NCI-H187 (cell line): ENCODE measurements around the gene SLC17A9.
A peak's percentile ranks its signal among the peaks of the same experiment; 100 is the strongest.

Experiments used
- DNase-seq, 2 experiments: peaks; one replicate each; lab custom pipeline; 2025; lab: John Stamatoyannopoulos, UW

SLC17A9 gene

GRCh38 chr20:62938105-62938888 is 14.2 kb upstream of the SLC17A9 start, which contains the start of gene GID8:
GID8 (plus strand) TSS chr20:62938147; CDS start chr20:62941503, 3,356 bp downstream.
- no peak for DNase-seq

- no peak for DNase-seq
Observed at GRCh38 chr20:62940875-62941274, 11.6 kb upstream of the SLC17A9 start.

GRCh38 chr20:62941792-62942191 is 10.7 kb upstream of the SLC17A9 start:
- no peak for DNase-seq

GRCh38 chr20:62942456-62942855 is 10.1 kb upstream of the SLC17A9 start:
- no peak for DNase-seq

GRCh38 chr20:62943396-62943795 is 9.1 kb upstream of the SLC17A9 start:
- no peak for DNase-seq

GRCh38 chr20:62944184-62944583 is 8.3 kb upstream of the SLC17A9 start:
- no peak for DNase-seq

- DNase-seq: no peak
Observed at GRCh38 chr20:62944746-62945145, 7.8 kb upstream of the SLC17A9 start.

- DNase-seq: no peak
Observed at GRCh38 chr20:62945771-62946339, 6.7 kb upstream of the SLC17A9 start.

- no peak for DNase-seq
Observed at GRCh38 chr20:62946918-62947317, 5.6 kb upstream of the SLC17A9 start.

GRCh38 chr20:62947532-62948300 is 4.8 kb upstream of the SLC17A9 start:
- DNase-seq: no peak

- no peak for DNase-seq
Observed at GRCh38 chr20:62949153-62949821, 3.2 kb upstream of the SLC17A9 start.

- DNase-seq: no peak
Observed at GRCh38 chr20:62949962-62950361, 2.5 kb upstream of the SLC17A9 start.

GRCh38 chr20:62950741-62951140 is 1.8 kb upstream of the SLC17A9 start:
- DNase-seq: no peak

- no peak for DNase-seq
Observed at GRCh38 chr20:62951143-62951895, 1.2 kb upstream of the SLC17A9 start.

- no peak for DNase-seq
Observed at GRCh38 chr20:62951896-62952372, 575 bp upstream of the SLC17A9 start.

GRCh38 chr20:62952968-62953838 is 694 bp downstream of the SLC17A9 start:
- DNase-seq: no peak

- DNase-seq: peak in 1 of 2 experiments; percentile 45
Observed at GRCh38 chr20:62953839-62954703, 1.6 kb downstream of the SLC17A9 start.

GRCh38 chr20:62955519-62956386 is 3.2 kb downstream of the SLC17A9 start:
- DNase-seq: no peak
